Nephron (organoid): ENCODE results near the gene SCN4B.

Experiments used
- H3K27ac Mint-ChIP-seq, 3 experiments: 2 replicates each; pipeline ENCODE4 v1.8.0; 2020; ENCODE audit warnings: mixed read lengths in 3 of 3, mild to moderate bottlenecking in 2 of 3, moderate library complexity in 1 of 3
- H3K27me3 Mint-ChIP-seq: 2 replicates; pipeline ENCODE4 v1.8.0; 2021; ENCODE audit warnings: low read depth, mild to moderate bottlenecking, moderate library complexity, mixed read lengths
- H3K36me3 Mint-ChIP-seq: 2 replicates; pipeline ENCODE4 v1.8.0; 2020; ENCODE audit warnings: low read depth, mixed read lengths
- H3K4me1 Mint-ChIP-seq: 2 replicates; pipeline ENCODE4 v1.8.0; 2020; ENCODE audit warnings: mixed read lengths
- H3K4me3 Mint-ChIP-seq, 3 experiments: 2 replicates each; pipeline ENCODE4 v1.8.0; 2020; ENCODE audit warnings: mild to moderate bottlenecking in 3 of 3, mixed read lengths in 3 of 3, moderate library complexity in 2 of 3
- H3K9me3 Mint-ChIP-seq: 2 replicates; pipeline ENCODE4 v1.8.0; 2020; ENCODE audit warnings: mixed read lengths
- CTCF ChIP-seq, 3 experiments: fragments of 200-600 bp; sonication (generic); IDR thresholded peaks; one replicate each; pipeline ENCODE4 v1.5.0; 2021; ENCODE audit warnings: antibody characterized with exemption in 3 of 3; ENCODE audit not compliant: unreplicated experiment in 3 of 3

The SCN4B gene

GRCh38 chr11:118166641-118167040 lies 14.0 kb upstream of the SCN4B start:
- peaks cover 20% of the 10 kb centered on the region for H3K4me1 Mint-ChIP-seq
- no peak overlapping the region for H3K4me3 Mint-ChIP-seq
- H3K36me3 Mint-ChIP-seq, result peaks cover 3% of the 10 kb centered on the region
- no peak overlapping the region for H3K27ac Mint-ChIP-seq
- no peaks in the 10 kb centered on the region for H3K9me3 Mint-ChIP-seq
- TF ChIP-seq CTCF (IDR thresholded peaks at IDR 0.05; ENCODE audit: unreplicated experiment in 3 of 3), result no peak
- H3K27me3 Mint-ChIP-seq, result peaks cover 62% of the 10 kb centered on the region

GRCh38 chr11:118164885-118165284 lies 12.3 kb upstream of the SCN4B start:
- Mint-ChIP-seq H3K36me3 (peaks cover 3% of the 10 kb centered on the region), H3K9me3 (no peaks in the 10 kb centered on the region), H3K4me3 (no peak overlapping the region), H3K4me1 (peaks cover 9% of the 10 kb centered on the region), H3K27ac (no peak overlapping the region), H3K27me3 (peaks cover 62% of the 10 kb centered on the region)
- no peak for TF ChIP-seq CTCF (IDR thresholded peaks at IDR 0.05; ENCODE audit: unreplicated experiment in 3 of 3)

GRCh38 chr11:118163494-118163893 lies 10.9 kb upstream of the SCN4B start:
- no peaks in the 10 kb centered on the region for H3K4me1 Mint-ChIP-seq
- H3K9me3 Mint-ChIP-seq, result no peaks in the 10 kb centered on the region
- H3K4me3 Mint-ChIP-seq, result no peak overlapping the region
- no peak overlapping the region for H3K27ac Mint-ChIP-seq
- H3K36me3 Mint-ChIP-seq, result peaks cover 3% of the 10 kb centered on the region
- H3K27me3 Mint-ChIP-seq, result peaks cover 62% of the 10 kb centered on the region
- TF ChIP-seq CTCF (IDR thresholded peaks at IDR 0.05; ENCODE audit: unreplicated experiment in 3 of 3), result no peak

- H3K36me3 Mint-ChIP-seq, result peaks cover 3% of the 10 kb centered on the region
- TF ChIP-seq CTCF (IDR thresholded peaks at IDR 0.05; ENCODE audit: unreplicated experiment in 3 of 3), result no peak
Observed at GRCh38 chr11:118162846-118163245, 10.2 kb upstream of the SCN4B start.

GRCh38 chr11:118161786-118162185 lies 9.2 kb upstream of the SCN4B start:
- Mint-ChIP-seq H3K9me3 (no peaks in the 10 kb centered on the region), H3K36me3 (peaks cover under 1% of the 10 kb centered on the region), H3K4me3 (no peak overlapping the region), H3K27me3 (peaks cover 73% of the 10 kb centered on the region), H3K4me1 (peaks cover 5% of the 10 kb centered on the region), H3K27ac (no peak overlapping the region)
- no peak for TF ChIP-seq CTCF (IDR thresholded peaks at IDR 0.05; ENCODE audit: unreplicated experiment in 3 of 3)

More at GRCh38 chr11:118162846-118163245, 10.2 kb upstream of the SCN4B start:
- no peaks in the 10 kb centered on the region for H3K4me1 Mint-ChIP-seq
- no peak overlapping the region for H3K4me3 Mint-ChIP-seq
- no peaks in the 10 kb centered on the region for H3K9me3 Mint-ChIP-seq
- no peak overlapping the region for H3K27ac Mint-ChIP-seq
- H3K27me3 Mint-ChIP-seq, result peaks cover 63% of the 10 kb centered on the region

GRCh38 chr11:118157186-118157895 lies 4.7 kb upstream of the SCN4B start:
- H3K4me1 Mint-ChIP-seq, result peaks cover 13% of the 10 kb centered on the region
- H3K27ac Mint-ChIP-seq, result no peak overlapping the region
- no peaks in the 10 kb centered on the region for H3K9me3 Mint-ChIP-seq

More at GRCh38 chr11:118157186-118157895, 4.7 kb upstream of the SCN4B start:
- Mint-ChIP-seq H3K27me3 (peaks cover 96% of the 10 kb centered on the region), H3K36me3 (no peaks in the 10 kb centered on the region), H3K4me3 (peak overlapping the region; percentile 18 to 53 (median 42))
- no peak for TF ChIP-seq CTCF (IDR thresholded peaks at IDR 0.05; ENCODE audit: unreplicated experiment in 3 of 3)
